ENCODE results near the gene CNIH2.

CNIH2 gene

GRCh38 chr11:66264914-66265313, 13.1 kb upstream of the CNIH2 start:
- H3K27me3 Mint-ChIP-seq = peaks cover 9% of the 10 kb centered on the region
- intact Hi-C loops (cut with micrococcal nuclease) = loop anchor here (5.0 kb wide), 1 partner anchor 348 kb away; the partner anchor contains the start of genes C11orf68 and DRAP1
- H3K27ac Mint-ChIP-seq = no peak overlapping the region
- no peaks in the 10 kb centered on the region for H3K9me3 Mint-ChIP-seq
- H3K4me1 Mint-ChIP-seq (ENCODE audit: low read depth) = peaks cover 32% of the 10 kb centered on the region
- H3K36me3 Mint-ChIP-seq (ENCODE audit: low read depth) = peaks cover 17% of the 10 kb centered on the region
- H3K4me3 Mint-ChIP-seq = no peak overlapping the region

- Mint-ChIP-seq H3K4me1 (ENCODE audit: low read depth) (peaks cover 41% of the 10 kb centered on the region), H3K27ac (no peak overlapping the region), H3K27me3 (peaks cover 7% of the 10 kb centered on the region), H3K36me3 (ENCODE audit: low read depth) (peaks cover 25% of the 10 kb centered on the region), H3K4me3 (no peak overlapping the region), H3K9me3 (no peaks in the 10 kb centered on the region)
- intact Hi-C loops (cut with micrococcal nuclease) = loop anchor here (5.0 kb wide), 1 partner anchor 348 kb away; the partner anchor contains the start of genes C11orf68 and DRAP1
Measured at GRCh38 chr11:66265531-66266377, 12.2 kb upstream of the CNIH2 start.

- Mint-ChIP-seq H3K36me3 (ENCODE audit: low read depth) (peaks cover 29% of the 10 kb centered on the region), H3K27me3 (peaks cover 5% of the 10 kb centered on the region), H3K27ac (peak overlapping the region; percentile 87), H3K9me3 (no peaks in the 10 kb centered on the region), H3K4me1 (ENCODE audit: low read depth) (peaks cover 44% of the 10 kb centered on the region), H3K4me3 (peak overlapping the region; percentile 91)
- intact Hi-C loops (cut with micrococcal nuclease) = loop anchor here (5.0 kb wide), 1 partner anchor 349 kb away; the partner anchor contains the start of genes C11orf68 and DRAP1
Measured at GRCh38 chr11:66266378-66267038, 11.5 kb upstream of the CNIH2 start.

GRCh38 chr11:66267039-66267378, 11.0 kb upstream of the CNIH2 start:
- no peaks in the 10 kb centered on the region for H3K9me3 Mint-ChIP-seq
- H3K4me3 Mint-ChIP-seq = peak overlapping the region; percentile 91
- H3K27ac Mint-ChIP-seq = peak overlapping the region; percentile 87
- H3K36me3 Mint-ChIP-seq (ENCODE audit: low read depth) = peaks cover 32% of the 10 kb centered on the region
- peaks cover 44% of the 10 kb centered on the region for H3K4me1 Mint-ChIP-seq (ENCODE audit: low read depth)
- peaks cover 3% of the 10 kb centered on the region for H3K27me3 Mint-ChIP-seq
- intact Hi-C loops (cut with micrococcal nuclease) = loop anchor here (5.0 kb wide), 1 partner anchor 350 kb away; the partner anchor contains the start of genes C11orf68 and DRAP1

- intact Hi-C loops (cut with micrococcal nuclease) = loop anchor here (2.0 to 5.0 kb wide), 2 partner anchors 15 to 350 kb away; partner anchors contain the start of genes C11orf68 and DRAP1
- Mint-ChIP-seq H3K27me3 (peaks cover 3% of the 10 kb centered on the region), H3K4me1 (ENCODE audit: low read depth) (peaks cover 44% of the 10 kb centered on the region), H3K36me3 (ENCODE audit: low read depth) (peaks cover 38% of the 10 kb centered on the region), H3K4me3 (peak overlapping the region; percentile 91), H3K9me3 (no peaks in the 10 kb centered on the region), H3K27ac (peak overlapping the region; percentile 87)
Measured at GRCh38 chr11:66267379-66268243, 10.4 kb upstream of the CNIH2 start.

GRCh38 chr11:66268244-66268951, 9.6 kb upstream of the CNIH2 start, which contains the start of gene RAB1B:
TSS of gene RAB1B (plus strand) at chr11:66268639. CDS start at chr11:66268680, 41 bp downstream.
- no peaks in the 10 kb centered on the region for H3K9me3 Mint-ChIP-seq
- no peaks in the 10 kb centered on the region for H3K27me3 Mint-ChIP-seq
- peaks cover 44% of the 10 kb centered on the region for H3K4me1 Mint-ChIP-seq (ENCODE audit: low read depth)
- peak within 1 kb of the TSS; percentile 91 for H3K4me3 Mint-ChIP-seq
- intact Hi-C loops (cut with micrococcal nuclease) = loop anchor here (2.0 to 5.0 kb wide), 2 partner anchors 14 to 351 kb away; partner anchors contain the start of genes C11orf68 and DRAP1
- H3K27ac Mint-ChIP-seq = peak within 1 kb of the TSS; percentile 87
- H3K36me3 Mint-ChIP-seq (ENCODE audit: low read depth) = peaks cover 45% of the 10 kb centered on the region

GRCh38 chr11:66268952-66269905, 8.7 kb upstream of the CNIH2 start:
- Mint-ChIP-seq H3K9me3 (no peaks in the 10 kb centered on the region), H3K36me3 (ENCODE audit: low read depth) (peaks cover 54% of the 10 kb centered on the region), H3K4me3 (peak overlapping the region; percentile 91), H3K4me1 (ENCODE audit: low read depth) (peaks cover 44% of the 10 kb centered on the region), H3K27me3 (no peaks in the 10 kb centered on the region), H3K27ac (peak overlapping the region; percentile 87)
- intact Hi-C loops (cut with micrococcal nuclease) = loop anchor here (2.0 to 5.0 kb wide), 2 partner anchors 14 to 352 kb away; partner anchors contain the start of genes C11orf68 and DRAP1

GRCh38 chr11:66271816-66272215, 6.2 kb upstream of the CNIH2 start:
- Mint-ChIP-seq H3K27ac (no peak overlapping the region), H3K4me3 (no peak overlapping the region), H3K4me1 (ENCODE audit: low read depth) (peaks cover 38% of the 10 kb centered on the region), H3K36me3 (ENCODE audit: low read depth) (peaks cover 80% of the 10 kb centered on the region), H3K27me3 (peaks cover 3% of the 10 kb centered on the region), H3K9me3 (no peaks in the 10 kb centered on the region)
- intact Hi-C loops (cut with micrococcal nuclease) = no loop called here

GRCh38 chr11:66272596-66272995, 5.4 kb upstream of the CNIH2 start:
- Mint-ChIP-seq H3K27me3 (peaks cover 11% of the 10 kb centered on the region), H3K36me3 (ENCODE audit: low read depth) (peaks cover 80% of the 10 kb centered on the region), H3K4me3 (no peak overlapping the region), H3K4me1 (ENCODE audit: low read depth) (peaks cover 38% of the 10 kb centered on the region), H3K9me3 (no peaks in the 10 kb centered on the region), H3K27ac (no peak overlapping the region)
- intact Hi-C loops (cut with micrococcal nuclease) = no loop called here

GRCh38 chr11:66274219-66274618, 3.8 kb upstream of the CNIH2 start:
- Mint-ChIP-seq H3K27me3 (peaks cover 21% of the 10 kb centered on the region), H3K9me3 (no peaks in the 10 kb centered on the region), H3K4me1 (ENCODE audit: low read depth) (peaks cover 41% of the 10 kb centered on the region), H3K4me3 (no peak overlapping the region), H3K27ac (no peak overlapping the region), H3K36me3 (ENCODE audit: low read depth) (peaks cover 76% of the 10 kb centered on the region)
- intact Hi-C loops (cut with micrococcal nuclease) = no loop called here

- Mint-ChIP-seq H3K27ac (no peak overlapping the region), H3K9me3 (no peaks in the 10 kb centered on the region), H3K4me3 (no peak overlapping the region), H3K27me3 (peaks cover 32% of the 10 kb centered on the region), H3K36me3 (ENCODE audit: low read depth) (peaks cover 74% of the 10 kb centered on the region), H3K4me1 (ENCODE audit: low read depth) (peaks cover 35% of the 10 kb centered on the region)
- intact Hi-C loops (cut with micrococcal nuclease) = no loop called here
Measured at GRCh38 chr11:66275396-66275795, 2.6 kb upstream of the CNIH2 start.

GRCh38 chr11:66275984-66276612, 1.9 kb upstream of the CNIH2 start:
- Mint-ChIP-seq H3K27me3 (peaks cover 39% of the 10 kb centered on the region), H3K27ac (no peak overlapping the region), H3K4me1 (ENCODE audit: low read depth) (peaks cover 29% of the 10 kb centered on the region), H3K9me3 (no peaks in the 10 kb centered on the region), H3K4me3 (no peak overlapping the region), H3K36me3 (ENCODE audit: low read depth) (peaks cover 67% of the 10 kb centered on the region)
- intact Hi-C loops (cut with micrococcal nuclease) = no loop called here
